ENCODE measurements around the gene FRY.

DNA sequence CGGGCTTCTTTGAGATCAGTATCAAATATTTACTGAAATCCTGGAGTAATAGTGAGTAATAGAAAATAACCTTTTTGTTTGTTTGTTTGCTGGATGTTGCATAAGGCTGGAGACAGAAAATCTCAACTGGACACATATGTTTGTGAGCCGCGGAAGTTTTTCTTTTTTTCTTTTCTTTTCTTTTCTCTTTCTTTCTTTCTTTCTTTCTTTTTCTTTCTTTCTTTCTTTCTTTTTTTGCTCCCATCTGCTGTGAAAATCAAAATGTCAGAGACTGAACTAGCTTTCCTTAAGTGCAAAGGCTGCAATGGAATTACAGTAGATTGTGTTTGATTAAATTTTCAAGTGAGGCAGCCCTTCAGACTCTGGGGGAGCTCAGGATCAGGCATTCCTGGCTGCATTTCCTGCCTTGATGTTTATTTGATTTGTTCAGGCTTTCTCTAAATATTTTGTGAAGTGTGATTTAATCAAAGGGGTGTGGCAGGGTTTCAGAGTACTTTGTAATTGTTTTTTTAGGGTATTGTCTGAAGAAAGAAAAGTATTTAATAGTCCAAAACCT lies 319 bp downstream of the FRY start:
- no peak for TF ChIP-seq EZH2phosphoT487 (IDR thresholded peaks at IDR 0.05; ENCODE audit: borderline replicate concordance, low read length)
- TF ChIP-seq, protein P1, sequence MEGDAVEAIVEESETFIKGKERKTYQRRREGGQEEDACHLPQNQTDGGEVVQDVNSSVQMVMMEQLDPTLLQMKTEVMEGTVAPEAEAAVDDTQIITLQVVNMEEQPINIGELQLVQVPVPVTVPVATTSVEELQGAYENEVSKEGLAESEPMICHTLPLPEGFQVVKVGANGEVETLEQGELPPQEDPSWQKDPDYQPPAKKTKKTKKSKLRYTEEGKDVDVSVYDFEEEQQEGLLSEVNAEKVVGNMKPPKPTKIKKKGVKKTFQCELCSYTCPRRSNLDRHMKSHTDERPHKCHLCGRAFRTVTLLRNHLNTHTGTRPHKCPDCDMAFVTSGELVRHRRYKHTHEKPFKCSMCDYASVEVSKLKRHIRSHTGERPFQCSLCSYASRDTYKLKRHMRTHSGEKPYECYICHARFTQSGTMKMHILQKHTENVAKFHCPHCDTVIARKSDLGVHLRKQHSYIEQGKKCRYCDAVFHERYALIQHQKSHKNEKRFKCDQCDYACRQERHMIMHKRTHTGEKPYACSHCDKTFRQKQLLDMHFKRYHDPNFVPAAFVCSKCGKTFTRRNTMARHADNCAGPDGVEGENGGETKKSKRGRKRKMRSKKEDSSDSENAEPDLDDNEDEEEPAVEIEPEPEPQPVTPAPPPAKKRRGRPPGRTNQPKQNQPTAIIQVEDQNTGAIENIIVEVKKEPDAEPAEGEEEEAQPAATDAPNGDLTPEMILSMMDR (conservative IDR thresholded peaks at IDR 0.05; ENCODE audit: low read depth, low read length): no peak

Data from PC-3 (cell line).